Type B pancreatic cell (in vitro differentiated cells): ENCODE measurements around the gene OSBPL3. TPM values are rescaled to one million over a fixed set of nuclear protein-coding genes. Genes with fewer than 3 reads are reported as not detected.

Experiments used
- DNase-seq: peaks from one replicate; pipeline ENCODE4 v3.0.0; 2021; ENCODE audit warnings: mixed read lengths; ENCODE audit not compliant: unreplicated experiment; ENCODE audit errors: extremely low spot score
- H3K27ac Mint-ChIP-seq: 2 replicates; pipeline ENCODE4 v1.8.0; 2021; ENCODE audit warnings: mild to moderate bottlenecking, mixed read lengths
- H3K27me3 Mint-ChIP-seq: 2 replicates; pipeline ENCODE4 v1.8.0; 2021; ENCODE audit warnings: mixed read lengths
- H3K36me3 Mint-ChIP-seq: 2 replicates; pipeline ENCODE4 v1.8.0; 2021; ENCODE audit warnings: mixed read lengths
- H3K4me1 Mint-ChIP-seq: one replicate; pipeline ENCODE4 v1.8.0; 2021; ENCODE audit warnings: mixed read lengths; ENCODE audit not compliant: unreplicated experiment
- H3K4me3 Mint-ChIP-seq: 2 replicates; pipeline ENCODE4 v1.8.0; 2021; ENCODE audit warnings: mild to moderate bottlenecking, mixed read lengths
- H3K9me3 Mint-ChIP-seq: 2 replicates; pipeline ENCODE4 v1.8.0; 2021; ENCODE audit warnings: mixed read lengths
- CTCF ChIP-seq: fragments of 200-600 bp; sonication (generic); conservative IDR thresholded peaks from 2 replicates; pipeline ENCODE4 v1.5.0; 2021; ENCODE audit warnings: antibody characterized with exemption, mild to moderate bottlenecking
- total RNA-seq: library from RNA; stranded (reverse); gene quantifications from 2 replicates; pipeline ENCODE4 v1.2.1, GENCODE V29; 2021; ENCODE audit warnings: low replicate concordance

Gene OSBPL3
- total RNA-seq, 1 donor from 2014 or later = 18.3 TPM

- no peaks in the 10 kb centered on the region for H3K27me3 Mint-ChIP-seq
- H3K4me3 Mint-ChIP-seq = peak overlapping the region; percentile 32
- H3K9me3 Mint-ChIP-seq = no peaks in the 10 kb centered on the region
- H3K36me3 Mint-ChIP-seq = peaks cover 4% of the 10 kb centered on the region
- H3K4me1 Mint-ChIP-seq = peaks cover 17% of the 10 kb centered on the region
- DNase-seq = no peak
- peak overlapping the region; percentile 98 for H3K27ac Mint-ChIP-seq
- peak; percentile 94 for TF ChIP-seq CTCF
Measured at GRCh38 chr7:24819916-24820689, 159.9 kb downstream of the OSBPL3 start.

- Mint-ChIP-seq H3K36me3 (no peaks in the 10 kb centered on the region), H3K4me3 (no peak overlapping the region), H3K27me3 (no peaks in the 10 kb centered on the region), H3K9me3 (no peaks in the 10 kb centered on the region), H3K4me1 (peaks cover 10% of the 10 kb centered on the region), H3K27ac (no peak overlapping the region)
- DNase-seq = no peak
- no peak for TF ChIP-seq CTCF
Measured at GRCh38 chr7:24817339-24817738, 162.6 kb downstream of the OSBPL3 start.

- Mint-ChIP-seq H3K27me3 (no peaks in the 10 kb centered on the region), H3K4me3 (no peak overlapping the region)
- no peak for TF ChIP-seq CTCF
Measured at GRCh38 chr7:24816868-24817267, 163.1 kb downstream of the OSBPL3 start.

GRCh38 chr7:24812305-24812945 lies 167.6 kb downstream of the OSBPL3 start:
- no peak overlapping the region for H3K4me3 Mint-ChIP-seq
- H3K27ac Mint-ChIP-seq = no peak overlapping the region
- no peaks in the 10 kb centered on the region for H3K9me3 Mint-ChIP-seq
- H3K27me3 Mint-ChIP-seq = no peaks in the 10 kb centered on the region
- peak; percentile 97 for TF ChIP-seq CTCF
- no peak for DNase-seq
- H3K36me3 Mint-ChIP-seq = no peaks in the 10 kb centered on the region
- H3K4me1 Mint-ChIP-seq = no peaks in the 10 kb centered on the region

More at GRCh38 chr7:24816868-24817267, 163.1 kb downstream of the OSBPL3 start:
- peaks cover 10% of the 10 kb centered on the region for H3K4me1 Mint-ChIP-seq
- H3K27ac Mint-ChIP-seq = no peak overlapping the region
- no peaks in the 10 kb centered on the region for H3K36me3 Mint-ChIP-seq
- no peaks in the 10 kb centered on the region for H3K9me3 Mint-ChIP-seq
- DNase-seq = no peak

GRCh38 chr7:24808518-24808917 lies 171.5 kb downstream of the OSBPL3 start:
- no peak for DNase-seq
- Mint-ChIP-seq H3K9me3 (no peaks in the 10 kb centered on the region), H3K4me3 (no peak overlapping the region), H3K27me3 (no peaks in the 10 kb centered on the region), H3K27ac (no peak overlapping the region), H3K4me1 (no peaks in the 10 kb centered on the region), H3K36me3 (no peaks in the 10 kb centered on the region)
- no peak for TF ChIP-seq CTCF
